Stimulated activated CD8-positive, alpha-beta memory T cell treated with anti-CD3 and anti-CD28 coated beads, Interleukin-4, amount 100 ng/mL, for 24 hours (primary cell): Measurements from ENCODE around the gene CGGBP1.
A peak's percentile ranks its signal among the peaks of the same experiment; 100 is the strongest.

Experiments
- DNase-seq: peaks from one replicate; pipeline ENCODE4 v3.0.0-alpha.2; 2020; ENCODE audit warnings: low read depth

Gene CGGBP1, protein sequence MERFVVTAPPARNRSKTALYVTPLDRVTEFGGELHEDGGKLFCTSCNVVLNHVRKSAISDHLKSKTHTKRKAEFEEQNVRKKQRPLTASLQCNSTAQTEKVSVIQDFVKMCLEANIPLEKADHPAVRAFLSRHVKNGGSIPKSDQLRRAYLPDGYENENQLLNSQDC

GRCh38 chr3:88058581-88059379 lies at the start of gene CGGBP1, which contains the start of gene ZNF654:
Gene CGGBP1, minus strand, starts transcription at chr3:88059005. Its CDS starts 3,029 bp downstream, at chr3:88055976.
Gene ZNF654, plus strand, starts transcription at chr3:88059255. Its CDS starts 65 bp downstream, at chr3:88059320.
- peak; percentile 98 for DNase-seq

- no peak for DNase-seq
These were observed 46.5 kb upstream of the CGGBP1 start for GRCh38 chr3:88105325-88105724.

DNA sequence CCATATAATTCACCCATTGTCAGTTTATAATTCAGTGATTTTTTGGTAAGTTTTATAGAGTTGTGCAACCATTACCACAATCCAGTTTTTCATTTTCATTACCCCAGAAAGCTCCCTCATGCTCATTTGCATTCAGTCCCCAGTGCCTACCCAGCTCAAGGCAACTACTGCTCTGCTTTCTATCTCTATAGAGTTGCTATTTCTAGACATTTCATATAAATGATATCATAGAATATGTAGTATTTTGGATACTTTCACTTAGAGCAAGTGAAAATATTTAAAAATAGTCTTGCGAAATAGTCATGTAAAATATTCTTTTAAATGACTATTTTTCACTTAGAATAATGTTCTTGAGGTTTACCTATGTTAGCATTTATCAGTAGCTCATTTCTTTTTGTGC lies 42.3 kb upstream of the CGGBP1 start:
- DNase-seq = no peak

- no peak for DNase-seq
These were observed 34.5 kb upstream of the CGGBP1 start for GRCh38 chr3:88093266-88093665.

DNA sequence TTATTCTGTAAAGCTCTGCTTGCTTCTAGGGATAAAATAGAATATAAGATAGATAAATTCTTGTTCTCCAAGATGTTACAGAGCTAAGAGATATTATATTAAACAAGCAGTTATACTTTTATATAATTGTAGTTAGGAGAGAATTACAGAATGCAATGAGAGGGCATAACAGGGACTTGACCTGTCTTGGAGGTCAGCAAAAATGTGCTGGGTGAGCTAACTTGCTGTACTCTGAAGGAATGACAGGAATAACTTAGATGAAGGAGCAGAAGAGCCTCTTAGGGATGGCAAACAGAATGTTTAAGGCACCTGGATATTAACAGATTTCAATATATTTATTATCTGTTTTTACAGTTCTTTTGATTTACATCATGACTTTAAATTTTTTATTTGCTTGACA lies 33.5 kb upstream of the CGGBP1 start:
- DNase-seq = no peak

DNA sequence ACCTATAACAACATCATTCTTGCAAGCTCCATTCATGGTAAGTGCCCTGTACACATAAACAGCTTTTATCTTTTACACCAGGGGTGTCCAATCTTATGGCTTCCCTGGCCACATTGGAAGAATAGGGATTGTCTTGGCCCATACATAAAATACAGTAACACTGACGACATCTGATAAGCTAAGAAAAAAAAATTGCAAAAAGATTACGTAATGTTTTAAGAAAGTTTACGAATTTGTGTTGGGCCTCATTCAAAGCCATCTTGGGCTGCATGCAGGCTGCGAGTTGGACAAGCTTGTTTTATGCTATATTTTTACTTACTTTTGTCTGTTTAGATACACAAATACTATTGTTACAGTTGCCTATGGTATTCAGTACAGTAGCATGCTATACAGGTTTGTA lies 31.9 kb upstream of the CGGBP1 start:
- DNase-seq = no peak

DNA sequence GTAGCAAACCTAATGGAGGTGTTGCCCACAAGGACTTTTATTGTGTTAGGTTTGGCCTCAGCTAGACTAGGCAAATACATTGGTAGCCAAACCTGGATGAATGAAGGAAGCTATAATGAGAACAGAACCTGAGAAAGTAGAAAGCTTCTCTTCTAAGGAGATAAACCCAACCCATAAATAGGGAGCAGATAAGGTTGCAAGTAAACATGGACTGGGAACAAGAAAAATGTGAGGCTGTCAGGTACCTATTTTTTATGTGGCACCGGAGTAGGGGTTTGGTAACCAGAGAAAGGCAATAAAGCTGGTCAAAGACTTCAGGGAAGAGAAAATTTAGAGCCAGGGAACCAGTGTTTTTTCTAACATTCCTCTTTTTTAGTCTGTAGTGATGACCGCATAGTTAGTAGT lies 25.3 kb upstream of the CGGBP1 start:
- DNase-seq = no peak

DNA sequence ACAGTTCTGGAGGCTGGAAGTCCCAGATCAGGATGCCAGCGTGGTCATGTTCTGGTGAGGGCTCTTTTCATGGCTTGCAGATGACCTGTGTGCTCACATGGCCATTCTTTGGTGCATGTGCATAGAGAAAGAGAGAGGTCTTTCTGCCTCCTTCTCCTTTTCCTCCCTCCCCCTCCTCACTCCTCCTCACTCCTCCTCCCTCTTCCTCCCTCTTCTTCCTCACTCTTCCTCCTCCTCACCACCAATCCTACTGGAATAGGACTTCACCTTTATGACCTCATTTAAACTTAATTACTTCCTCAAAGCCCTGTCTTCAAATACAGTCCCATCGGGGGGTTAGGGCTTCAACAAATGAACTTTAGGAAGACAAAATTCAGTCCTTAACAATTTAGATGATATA lies 24.0 kb upstream of the CGGBP1 start:
- DNase-seq = no peak

- DNase-seq = no peak
These were observed 20.1 kb upstream of the CGGBP1 start for GRCh38 chr3:88078932-88079331.

GRCh38 chr3:88076712-88077111 lies 17.9 kb upstream of the CGGBP1 start:
- DNase-seq = no peak

DNA sequence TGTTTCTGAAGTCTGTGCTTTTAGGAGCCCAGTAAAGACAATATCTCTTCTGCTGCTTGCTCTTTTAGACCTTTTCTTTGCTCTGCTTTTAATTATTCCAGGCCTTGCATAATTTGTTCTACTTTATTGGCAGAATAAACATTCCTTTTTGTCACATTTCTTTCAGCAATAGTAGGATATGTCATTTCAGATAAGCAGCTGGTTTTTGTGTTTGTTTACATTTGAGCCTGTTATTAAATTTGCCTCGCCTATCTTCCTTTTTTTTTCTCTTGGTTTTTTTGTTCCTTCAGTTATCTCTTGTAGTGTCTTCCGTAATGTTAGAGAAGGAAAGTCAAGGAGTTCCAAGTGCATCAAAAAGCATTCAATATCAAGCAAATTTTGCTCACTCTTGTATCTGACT lies 16.7 kb upstream of the CGGBP1 start:
- no peak for DNase-seq

DNA sequence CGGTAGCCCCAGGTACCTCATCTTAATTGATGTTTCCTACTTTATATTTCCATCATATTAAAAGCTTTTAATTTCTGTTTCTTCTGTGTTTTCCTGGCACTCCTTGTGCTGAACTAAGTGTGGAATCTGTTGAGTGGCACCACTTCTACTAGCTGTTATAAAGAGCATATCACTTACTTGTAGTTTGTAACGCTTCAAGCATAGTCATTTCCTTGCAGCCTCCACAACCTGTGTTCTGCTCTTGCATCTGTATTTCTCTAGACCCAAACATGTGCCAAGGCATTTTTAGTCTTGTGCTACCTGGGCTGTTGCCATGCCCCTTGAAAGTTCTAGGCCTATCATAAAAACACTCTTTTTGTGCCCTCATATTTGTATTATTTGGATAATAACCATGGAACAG lies 16.3 kb upstream of the CGGBP1 start:
- DNase-seq = no peak

DNA sequence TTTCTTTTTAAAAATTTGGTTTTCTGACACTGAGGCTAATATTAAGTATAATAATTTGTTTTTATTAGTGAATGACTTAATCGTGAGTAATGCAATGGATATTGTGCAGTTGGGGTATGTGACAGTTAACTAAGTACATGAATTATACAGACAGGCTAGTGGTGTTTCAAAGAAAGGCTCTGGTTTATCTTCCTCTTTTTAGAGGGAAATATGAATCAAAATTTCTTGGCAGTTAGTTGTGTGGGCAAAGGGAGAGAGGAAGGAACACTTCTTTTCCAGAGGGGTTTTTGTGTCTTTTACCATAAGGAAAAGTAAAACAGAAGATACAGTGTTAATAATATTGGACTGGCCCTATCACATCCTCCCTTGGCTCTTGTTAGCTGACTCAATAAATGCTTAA lies 2.9 kb upstream of the CGGBP1 start:
- DNase-seq = no peak

DNA sequence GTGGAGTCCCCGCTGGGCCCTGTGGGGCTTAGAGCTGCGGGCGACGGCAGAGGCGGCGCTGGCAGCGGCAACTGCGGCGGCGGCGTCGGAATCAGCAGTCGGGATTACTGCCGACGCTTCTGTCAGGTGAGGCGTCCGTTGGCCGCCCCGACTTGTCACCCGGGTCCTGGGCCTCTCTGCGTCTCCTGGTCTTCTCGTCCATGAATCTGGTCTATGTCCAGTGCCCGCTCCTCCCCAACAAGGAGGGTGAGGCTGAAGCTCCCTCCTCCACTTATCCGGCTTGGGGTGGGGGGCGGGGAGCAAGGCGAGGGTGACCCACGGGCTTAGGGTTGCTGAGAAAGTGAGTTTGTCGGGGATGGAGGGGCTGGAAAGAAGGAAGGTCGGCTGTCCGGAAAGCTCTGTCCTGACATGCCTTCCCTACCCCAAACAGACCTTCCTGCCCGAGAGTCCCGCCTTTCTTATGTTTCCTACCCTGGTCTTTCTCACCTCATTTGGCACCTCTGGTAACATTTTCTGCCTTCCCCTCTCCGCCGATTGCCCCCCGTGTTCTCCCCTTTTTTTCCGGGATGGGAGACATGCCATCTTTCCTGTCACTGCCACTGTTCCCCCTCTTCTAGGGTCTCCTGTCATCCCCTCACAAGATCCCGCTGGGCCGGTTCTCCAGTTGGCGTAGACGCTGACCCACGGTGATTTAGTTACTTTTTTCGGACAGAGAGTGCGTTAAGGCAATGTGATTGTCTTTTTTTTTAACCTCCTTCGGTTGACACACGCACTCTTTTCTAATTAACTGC lies 770 bp upstream of the CGGBP1 start:
- no peak for DNase-seq

GRCh38 chr3:88058306-88058580 lies 562 bp downstream of the CGGBP1 start:
- DNase-seq = no peak

DNA sequence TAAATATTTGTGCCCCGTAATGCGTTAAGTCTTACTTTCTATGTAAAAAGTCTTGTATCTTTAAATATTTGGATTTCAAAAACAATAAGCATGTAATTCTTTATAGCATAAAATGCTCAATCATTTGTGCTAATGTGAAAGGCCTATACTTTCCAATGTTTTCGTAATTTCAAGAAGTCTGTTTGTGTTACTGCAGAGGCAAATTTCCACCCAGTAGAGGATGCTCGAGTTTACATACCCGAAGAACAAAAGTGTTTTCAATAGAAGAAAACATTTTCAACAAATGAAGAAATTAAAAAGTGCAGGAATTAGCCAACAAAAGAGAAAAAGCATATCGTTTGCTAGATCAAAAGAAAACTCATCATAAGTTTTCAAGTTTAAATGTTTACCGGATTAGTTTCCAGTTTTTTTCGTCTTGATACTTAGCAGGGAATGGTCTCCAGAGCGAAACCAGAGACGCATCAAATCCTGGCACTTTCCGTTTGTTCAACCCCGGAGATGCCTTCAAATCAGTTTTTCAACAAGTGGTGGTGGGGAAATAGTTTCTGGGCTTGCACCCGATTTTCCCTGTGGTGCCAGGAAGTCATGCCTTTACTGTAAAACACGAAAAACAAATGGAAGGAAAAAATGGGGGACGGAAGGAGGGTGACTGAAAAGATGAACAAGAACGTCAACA lies 1.0 kb downstream of the CGGBP1 start:
- DNase-seq = no peak

GRCh38 chr3:88046766-88047165 lies 12.0 kb downstream of the CGGBP1 start:
- no peak for DNase-seq

DNA sequence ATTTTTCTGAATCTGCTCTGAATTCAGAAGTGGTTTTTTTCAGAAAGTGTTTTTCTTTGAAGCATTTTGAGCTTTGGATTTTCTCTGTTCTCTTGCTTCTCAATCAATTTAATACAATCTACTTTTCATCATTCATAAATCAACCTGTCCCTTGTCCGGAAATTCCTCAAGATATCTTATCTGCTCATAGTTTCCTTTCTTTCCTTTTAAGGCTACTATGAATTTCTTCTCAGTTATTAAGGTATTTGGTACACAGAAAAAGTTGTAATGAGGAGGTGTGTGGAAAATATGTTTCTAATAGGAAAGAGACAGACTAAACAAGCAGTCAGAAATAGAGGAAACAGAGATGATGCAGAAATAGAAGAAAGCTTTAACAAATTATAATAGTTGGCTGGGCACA lies 14.4 kb downstream of the CGGBP1 start:
- DNase-seq = no peak

- DNase-seq = no peak
These were observed 17.8 kb downstream of the CGGBP1 start for GRCh38 chr3:88041005-88041404.

GRCh38 chr3:88040529-88040928 lies 18.3 kb downstream of the CGGBP1 start:
- no peak for DNase-seq

GRCh38 chr3:88038566-88038965 lies 20.2 kb downstream of the CGGBP1 start:
- no peak for DNase-seq

DNA sequence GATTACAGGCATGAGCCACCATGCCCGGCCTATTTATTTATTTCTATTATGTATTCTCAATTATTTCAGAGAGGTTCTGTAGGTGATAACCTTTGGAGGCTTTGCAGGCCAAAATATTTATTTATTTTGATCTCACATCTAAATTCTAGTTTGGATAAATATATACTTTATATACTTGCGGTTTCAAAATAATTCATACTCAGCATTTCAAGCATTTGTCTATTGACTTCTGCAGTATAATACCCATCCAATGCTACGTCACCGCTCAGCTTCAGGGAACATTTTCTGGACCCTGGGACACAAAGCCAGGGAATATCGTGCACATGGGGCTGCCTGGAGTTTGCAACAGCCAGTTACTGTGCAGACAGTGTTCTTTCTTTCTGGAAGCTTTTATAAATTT lies 22.6 kb downstream of the CGGBP1 start:
- DNase-seq = no peak
